Gastroesophageal sphincter (tissue), 4 donors: ENCODE results near the gene UBE2H. TPM values are rescaled to one million over a fixed set of nuclear protein-coding genes. Genes with fewer than 3 reads are reported as not detected.

Experiments
- ATAC-seq: fragments of 150-250 bp; one replicate; pipeline ENCODE4 v1.9.1; 2016; ENCODE audit warnings: mild to moderate bottlenecking, moderate library complexity
- H3K27ac ChIP-seq, 4 donors: fragments of 200-600 bp; sonication (generic) in 3 of 4; 1 replicate in 3 of 4; 2 replicates in 1 of 4; pipeline ENCODE4 v1.5.1; 2016 to 2019
- H3K27me3 ChIP-seq: fragments of 200-600 bp; sonication (generic); one replicate; pipeline ENCODE4 v1.5.1; 2019
- H3K36me3 ChIP-seq, 2 donors: fragments of 200-600 bp; sonication (generic); one replicate each; pipeline ENCODE4 v1.5.1; 2019; ENCODE audit warnings: control low read depth in 1 of 2
- H3K4me1 ChIP-seq, 3 donors: fragments of 200-600 bp; sonication (generic); 1 replicate in 2 of 3; 2 replicates in 1 of 3; pipeline ENCODE4 v1.5.1; 2016 to 2019; ENCODE audit warnings: control low read depth in 2 of 3
- H3K4me3 ChIP-seq, 2 donors: fragments of 200-600 bp; sonication (generic); one replicate each; pipeline ENCODE4 v1.5.1; 2019; ENCODE audit warnings: mild to moderate bottlenecking in 1 of 2, moderate library complexity in 1 of 2
- H3K9me3 ChIP-seq, 3 donors: fragments of 200-600 bp; sonication (generic); one replicate each; pipeline ENCODE4 v1.5.1; 2017 to 2019; ENCODE audit warnings: control low read depth in 2 of 3
- CTCF ChIP-seq, 4 experiments: fragments of 200-600 bp in 2 of 4; fragments of 450-650 bp in 2 of 4; sonication (generic) in 1 of 4; IDR thresholded peaks; one replicate each; pipeline ENCODE4 v1.5.1; 2017 to 2019; ENCODE audit warnings: antibody characterized with exemption in 4 of 4, mild to moderate bottlenecking in 2 of 4, moderate library complexity in 2 of 4
- EP300 ChIP-seq: sonication (generic); formaldehyde crosslinking; IDR thresholded peaks from one replicate; pipeline ENCODE4 v1.6.1; 2017; ENCODE audit warnings: antibody characterized with exemption, mild to moderate bottlenecking
- POLR2A ChIP-seq, 2 donors: fragments of 450-650 bp; IDR thresholded peaks; one replicate each; pipeline ENCODE4 v1.6.1; 2017; ENCODE audit warnings: antibody characterized with exemption in 2 of 2, mild to moderate bottlenecking in 2 of 2, moderate library complexity in 1 of 2
- POLR2AphosphoS5 ChIP-seq: sonication (generic); formaldehyde crosslinking; IDR thresholded peaks from one replicate; pipeline ENCODE4 v1.6.1; 2017; ENCODE audit warnings: antibody characterized with exemption
- WGBS, 2 donors: methylation state at CpG; one replicate each; pipeline ENCODE4 v1.1.5; 2018; ENCODE audit warnings: low coverage in 1 of 2; 5-methylcytosine and 5-hydroxymethylcytosine counted together
- total RNA-seq, 4 donors: library from RNA; depleted of rRNA; stranded (reverse); fragments of >200 nt; gene quantifications; one replicate each; pipeline ENCODE4 v1.1.0, GENCODE V29; 2016

UBE2H gene
- total RNA-seq, 4 donors from 2014 or later: 80.2 to 96.2 (median 85.0) TPM

DNA sequence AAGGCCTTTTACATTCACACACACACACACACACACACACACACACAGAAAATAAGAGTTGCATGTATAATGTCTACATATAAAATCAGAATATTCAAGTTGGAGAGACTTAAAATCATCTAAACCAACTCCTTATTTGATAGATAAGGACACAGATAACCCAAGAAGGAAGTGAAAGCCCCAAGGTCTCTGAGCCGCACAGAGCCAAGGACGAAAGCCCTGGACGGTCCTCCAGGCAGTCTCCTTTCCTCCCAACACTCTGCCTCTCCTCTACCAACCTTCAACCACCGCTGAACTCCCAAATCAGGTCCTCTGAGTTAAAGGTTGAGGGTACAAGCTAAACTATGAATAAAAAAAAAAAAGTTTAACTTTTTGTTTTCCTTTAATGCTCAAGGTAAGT lies 28.2 kb downstream of the UBE2H start:
- H3K4me3 ChIP-seq: no peak overlapping the region
- no peak for TF ChIP-seq POLR2AphosphoS5
- no peak for TF ChIP-seq CTCF (IDR thresholded peaks at IDR 0.05)
- TF ChIP-seq POLR2A (IDR thresholded peaks at IDR 0.05): no peak
- no peak for TF ChIP-seq EP300
- H3K36me3 ChIP-seq: peaks cover 0 to 21% of the 10 kb centered on the region in 2 donors
- no peaks in the 10 kb centered on the region for H3K27me3 ChIP-seq
- H3K27ac ChIP-seq: peak overlapping the region in 1 of 4 donors; percentile 55
- peaks cover 3 to 51% (median 3%) of the 10 kb centered on the region in 3 donors for H3K4me1 ChIP-seq
- no peaks in the 10 kb centered on the region for H3K9me3 ChIP-seq
- 78 to 82% methylated on average over 4 of the region's 4 CpGs for WGBS, 2 donors
- ATAC-seq: no peak

DNA sequence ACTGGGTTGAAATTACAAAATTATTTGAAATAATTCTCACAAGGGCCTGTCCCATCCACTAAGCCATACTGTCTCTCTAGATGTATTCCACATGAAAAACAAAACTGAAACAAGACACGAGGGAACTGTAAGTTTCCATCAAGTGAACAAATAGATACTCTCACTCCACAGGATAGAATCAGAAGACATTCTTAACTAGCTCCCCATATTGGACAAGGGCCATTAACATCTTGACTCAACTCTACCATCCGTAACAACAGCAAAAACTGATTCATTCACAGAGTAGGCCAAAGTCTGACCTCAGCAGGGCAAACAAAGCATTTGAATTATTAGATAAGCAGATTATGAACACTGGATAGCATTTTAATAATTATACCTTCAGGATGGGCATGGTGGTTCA lies 29.1 kb downstream of the UBE2H start:
- Histone ChIP-seq H3K27ac (peak overlapping the region in 2 of 4 donors; percentile 15 to 16), H3K4me3 (no peak overlapping the region), H3K9me3 (no peaks in the 10 kb centered on the region), H3K27me3 (no peaks in the 10 kb centered on the region), H3K36me3 (peaks cover 0 to 12% of the 10 kb centered on the region in 2 donors), H3K4me1 (peaks cover 3 to 54% (median 3%) of the 10 kb centered on the region in 3 donors)
- WGBS, 2 donors: 13 to 42% methylated on average over 2 of the region's 2 CpGs
- no peak for TF ChIP-seq EP300
- TF ChIP-seq POLR2A (IDR thresholded peaks at IDR 0.05): no peak
- no peak for TF ChIP-seq CTCF (IDR thresholded peaks at IDR 0.05)
- TF ChIP-seq POLR2AphosphoS5: no peak
- peak; percentile 43 for ATAC-seq

DNA sequence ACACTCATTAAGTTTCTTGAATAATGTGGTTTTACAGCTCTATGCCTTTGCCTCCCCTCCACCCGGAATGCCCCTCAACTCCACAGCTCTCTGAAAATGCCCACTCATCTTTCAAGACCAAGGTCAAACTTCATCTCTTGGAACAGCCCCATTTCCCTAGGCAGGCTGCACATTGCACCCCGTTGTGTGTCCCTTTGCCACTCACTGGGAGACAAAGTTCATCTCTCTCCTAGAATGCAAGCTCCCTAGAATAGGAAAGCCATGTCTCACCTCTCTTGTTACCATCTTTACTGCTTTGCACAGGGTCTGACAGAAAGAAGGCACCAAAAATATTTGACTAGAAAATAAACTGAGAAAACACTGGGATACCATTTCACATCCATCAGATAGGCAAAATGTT lies 33.3 kb downstream of the UBE2H start:
- ATAC-seq: no peak
- H3K9me3 ChIP-seq: no peaks in the 10 kb centered on the region
- H3K4me1 ChIP-seq: peaks cover 6 to 80% (median 33%) of the 10 kb centered on the region in 3 donors
- no peaks in the 10 kb centered on the region for H3K27me3 ChIP-seq
- no peak overlapping the region for H3K27ac ChIP-seq
- H3K36me3 ChIP-seq: peaks cover 0 to under 1% of the 10 kb centered on the region in 2 donors
- no peak overlapping the region for H3K4me3 ChIP-seq
- 86 to 100% methylated on average over 1 of the region's 2 CpGs for WGBS, 2 donors
- no peak for TF ChIP-seq POLR2AphosphoS5
- TF ChIP-seq CTCF (IDR thresholded peaks at IDR 0.05): no peak
- no peak for TF ChIP-seq EP300
- TF ChIP-seq POLR2A (IDR thresholded peaks at IDR 0.05): no peak

DNA sequence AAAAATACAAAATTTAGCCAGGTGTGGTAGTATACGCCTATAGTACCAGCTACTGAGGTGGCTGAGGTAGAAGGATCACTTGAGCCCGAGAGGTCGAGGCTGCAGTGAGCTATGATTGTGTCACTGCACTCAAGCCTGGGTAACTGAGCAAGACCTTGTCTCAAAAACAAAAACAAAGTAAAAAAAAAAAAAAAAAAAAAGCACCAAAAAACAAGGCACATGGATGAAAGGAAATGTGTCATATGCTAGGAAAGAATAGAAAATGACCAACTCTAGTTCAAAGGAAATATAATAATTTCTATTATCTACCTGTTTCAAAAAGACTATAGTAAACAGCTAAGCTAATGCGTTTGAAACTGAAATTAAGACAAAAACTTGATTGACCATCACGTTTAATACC lies 33.8 kb downstream of the UBE2H start:
- Histone ChIP-seq H3K27ac (no peak overlapping the region), H3K4me1 (peaks cover 6 to 80% (median 33%) of the 10 kb centered on the region in 3 donors), H3K9me3 (no peaks in the 10 kb centered on the region), H3K27me3 (no peaks in the 10 kb centered on the region), H3K4me3 (no peak overlapping the region), H3K36me3 (no peaks in the 10 kb centered on the region)
- no peak for TF ChIP-seq POLR2AphosphoS5
- no peak for TF ChIP-seq CTCF (IDR thresholded peaks at IDR 0.05)
- TF ChIP-seq POLR2A (IDR thresholded peaks at IDR 0.05): no peak
- WGBS, 2 donors: 79 to 82% methylated on average over 5 of the region's 5 CpGs
- ATAC-seq: no peak

GRCh38 chr7:129917934-129918333 lies 34.8 kb downstream of the UBE2H start:
- Histone ChIP-seq H3K9me3 (no peaks in the 10 kb centered on the region), H3K27me3 (no peaks in the 10 kb centered on the region), H3K4me3 (no peak overlapping the region), H3K36me3 (no peaks in the 10 kb centered on the region), H3K27ac (peak overlapping the region in 3 of 4 donors; percentile 17 to 55 (median 31)), H3K4me1 (peaks cover 3 to 75% (median 30%) of the 10 kb centered on the region in 3 donors)
- WGBS, 2 donors: 34 to 48% methylated on average over 4 of the region's 4 CpGs
- no peak for ATAC-seq
- TF ChIP-seq POLR2A (IDR thresholded peaks at IDR 0.05) (no peak), CTCF (IDR thresholded peaks at IDR 0.05) (no peak), POLR2AphosphoS5 (no peak), EP300 (no peak)
